Hypothalamus (tissue), 51 donors: ENCODE data around the gene TRIM45.
"Not testable (repeated sequence)": the region's sequence is repeated elsewhere in the genome, so short reads cannot be mapped to it uniquely, and the experiment has no call there.

Experiments used
- DNase-seq, 51 donors: peaks; one replicate each; lab custom pipeline; 2025; lab: John Stamatoyannopoulos, UW

Gene TRIM45

DNA sequence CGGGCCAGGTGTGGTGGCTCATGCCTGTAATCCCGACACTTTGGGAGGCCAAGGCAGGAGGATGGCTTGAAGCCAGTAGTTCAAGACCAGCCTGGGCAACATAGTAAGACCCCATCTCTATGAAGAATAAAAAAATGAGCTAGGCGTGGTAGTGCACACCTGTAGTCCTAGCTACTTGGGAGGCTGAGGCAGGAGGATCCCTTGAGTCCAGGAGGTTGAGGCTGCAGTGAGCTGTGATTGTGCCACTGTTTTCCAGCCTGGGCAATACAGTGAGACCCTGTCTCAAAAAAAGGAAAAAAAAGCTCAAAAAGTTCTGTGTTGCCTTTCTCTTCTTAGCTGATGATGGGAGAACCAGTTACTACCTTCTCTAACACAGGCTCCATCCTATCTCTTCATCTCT lies 19.7 kb downstream of the TRIM45 start:
- not testable (repeated sequence) for DNase-seq

DNA sequence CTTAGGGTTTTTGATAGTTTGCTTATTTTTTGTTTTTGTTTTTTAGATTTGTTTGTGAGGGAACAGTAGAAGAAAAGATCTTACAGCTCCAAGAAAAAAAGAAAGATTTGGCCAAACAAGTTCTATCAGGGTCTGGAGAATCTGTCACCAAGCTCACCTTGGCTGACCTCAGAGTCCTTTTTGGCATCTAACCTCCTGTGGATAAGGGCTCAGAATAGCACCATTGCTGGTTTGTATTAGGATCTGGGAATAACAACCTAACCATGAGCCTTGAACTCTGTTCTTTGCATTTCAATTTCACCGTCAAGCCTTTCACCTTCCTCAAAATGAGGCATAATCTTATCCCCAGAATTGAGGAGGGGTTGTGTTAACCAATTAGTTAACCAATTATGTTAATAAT lies 20.2 kb downstream of the TRIM45 start:
- no peak for DNase-seq

DNA sequence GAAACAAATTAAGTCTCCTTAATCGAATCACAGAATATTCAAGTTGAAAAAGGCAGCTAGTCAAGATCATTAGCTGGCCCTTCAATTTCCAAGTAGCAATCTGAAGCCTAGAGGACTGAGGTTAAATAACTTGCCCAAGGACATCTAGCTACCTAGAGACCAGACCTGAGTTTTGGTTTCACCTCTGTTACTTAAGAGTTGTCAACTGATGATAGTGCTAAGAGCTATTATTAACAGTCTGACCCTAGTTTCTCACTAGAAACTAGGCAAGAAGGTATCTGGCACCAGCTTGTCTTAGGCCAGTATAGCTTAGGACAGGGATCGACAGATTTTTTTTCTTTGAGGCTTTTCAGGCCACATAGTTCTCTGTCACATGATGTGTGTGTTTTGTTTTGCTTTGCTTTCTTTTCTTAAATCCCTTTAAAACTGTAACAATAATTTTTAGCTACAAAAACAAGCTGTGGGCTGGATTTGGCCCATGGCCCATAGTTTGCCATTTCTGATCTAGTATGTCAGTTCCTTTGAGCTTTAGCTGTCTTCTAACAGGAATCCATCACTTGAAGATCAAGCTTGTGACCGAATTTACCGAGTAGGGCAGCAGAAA lies 23.2 kb downstream of the TRIM45 start:
- DNase-seq: no peak

DNA sequence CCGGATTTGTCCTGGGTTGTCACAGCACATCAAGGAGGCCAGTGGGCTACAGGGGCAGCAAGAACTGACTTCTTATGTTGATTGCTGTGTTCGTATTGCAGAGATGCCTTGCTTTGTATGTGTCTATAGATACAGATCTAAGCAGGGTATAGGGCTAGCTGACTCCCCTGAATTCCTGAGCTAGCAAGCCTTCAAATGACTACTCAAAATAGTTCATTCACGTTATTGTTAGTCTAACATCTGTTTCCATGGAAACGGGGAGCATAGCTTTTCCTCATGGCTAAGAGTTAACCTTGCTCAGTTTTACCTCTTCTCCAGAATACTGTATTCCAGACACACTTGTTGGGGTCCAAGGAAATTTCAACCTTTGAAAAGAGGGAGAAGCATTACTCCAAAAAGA lies 24.1 kb downstream of the TRIM45 start:
- peak in 1 of 51 donors; percentile 19 for DNase-seq

DNA sequence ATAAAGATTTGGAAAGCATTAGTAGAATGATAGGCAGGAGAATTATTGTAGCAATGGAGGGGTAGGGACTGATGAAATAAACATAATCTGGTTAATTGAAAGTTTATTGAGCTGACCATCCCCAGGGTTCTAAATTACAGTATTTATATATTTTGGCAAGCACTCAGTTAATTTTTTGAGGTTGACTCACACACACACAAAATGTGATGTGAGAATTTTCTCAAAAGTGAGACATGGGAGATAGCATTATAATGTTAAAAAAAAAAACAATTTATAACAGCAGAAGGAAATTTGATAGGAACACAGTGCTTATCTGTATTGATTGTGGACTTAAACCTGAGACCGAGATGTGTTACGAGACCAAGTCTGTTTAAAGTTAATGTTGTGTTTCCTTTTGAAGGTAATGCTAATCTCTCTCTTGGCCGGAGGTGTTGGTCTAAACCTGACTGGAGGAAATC lies 24.6 kb downstream of the TRIM45 start:
- no peak for DNase-seq

DNA sequence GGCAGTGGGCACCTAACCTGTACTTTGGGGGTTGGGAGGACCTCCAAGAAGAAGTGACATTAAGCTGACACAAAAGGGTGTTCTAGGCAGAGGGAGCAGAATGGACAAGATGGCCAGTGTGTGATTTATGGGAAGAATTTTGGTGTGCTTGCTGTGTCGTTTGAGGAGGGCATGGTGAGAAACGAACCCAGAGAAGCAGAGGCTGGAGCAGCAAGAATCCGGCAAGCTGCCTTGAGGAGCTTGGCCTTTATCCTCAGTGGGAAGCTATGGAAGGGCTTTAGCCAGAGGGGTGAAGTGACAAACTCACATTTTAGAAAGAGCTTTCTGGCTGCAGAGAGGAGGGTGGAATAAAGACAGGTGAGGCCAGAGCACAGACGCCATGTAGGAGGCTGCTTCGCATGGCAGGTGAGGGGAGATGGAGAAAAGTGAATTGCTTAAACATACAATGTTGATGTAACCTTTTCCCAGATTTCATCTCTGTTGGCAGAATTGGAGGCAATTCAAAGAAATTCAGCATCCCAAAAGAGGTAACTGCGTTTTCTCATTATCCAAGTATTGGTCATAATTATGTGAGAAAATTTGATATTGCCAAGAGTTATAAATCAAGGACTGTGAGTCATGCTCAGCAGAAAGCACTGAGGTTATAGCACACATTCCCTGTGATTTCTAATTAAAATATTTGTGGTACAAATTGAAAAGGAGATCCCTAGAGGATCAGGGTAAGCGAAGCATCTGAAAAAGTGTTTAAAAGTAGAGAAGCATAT lies 26.5 kb downstream of the TRIM45 start:
- peak in 1 of 51 donors; percentile 27 for DNase-seq

DNA sequence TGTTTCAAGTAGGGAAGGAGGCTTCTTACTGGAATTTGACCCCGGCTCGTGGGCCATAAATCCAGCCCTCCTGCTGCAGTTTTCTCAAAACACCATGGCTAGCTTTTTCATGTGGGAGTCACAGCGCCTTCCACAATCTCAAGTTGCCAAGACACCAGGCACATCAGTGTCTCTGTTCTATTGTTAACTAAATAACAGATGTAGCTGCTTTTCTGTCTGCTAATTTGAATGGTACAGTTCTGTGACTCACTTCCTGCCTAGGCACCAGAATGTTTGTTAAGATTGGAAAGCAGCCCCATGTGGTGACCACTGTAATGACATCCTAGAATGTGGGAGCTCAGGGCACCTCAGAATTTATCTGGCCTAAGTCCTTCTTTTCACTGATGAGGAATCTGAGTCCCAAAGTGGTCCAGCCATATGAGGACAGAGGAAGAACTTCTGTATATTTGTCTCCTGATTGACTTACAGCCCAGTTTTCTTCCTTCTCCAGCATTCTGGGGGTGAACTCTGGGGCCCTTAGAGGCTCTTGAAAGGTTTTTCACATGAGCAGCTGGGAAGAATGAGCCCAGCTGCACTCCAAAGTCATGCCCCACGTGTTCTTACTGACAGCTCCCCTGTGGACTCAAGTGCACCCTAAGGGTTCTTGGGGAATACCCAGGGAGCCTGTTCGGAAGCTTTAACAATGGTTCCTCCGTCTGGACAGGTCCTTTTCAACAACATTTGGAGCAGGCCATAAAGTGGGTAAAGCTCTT lies 27.5 kb downstream of the TRIM45 start:
- peak in 1 of 51 donors; percentile 45 for DNase-seq

DNA sequence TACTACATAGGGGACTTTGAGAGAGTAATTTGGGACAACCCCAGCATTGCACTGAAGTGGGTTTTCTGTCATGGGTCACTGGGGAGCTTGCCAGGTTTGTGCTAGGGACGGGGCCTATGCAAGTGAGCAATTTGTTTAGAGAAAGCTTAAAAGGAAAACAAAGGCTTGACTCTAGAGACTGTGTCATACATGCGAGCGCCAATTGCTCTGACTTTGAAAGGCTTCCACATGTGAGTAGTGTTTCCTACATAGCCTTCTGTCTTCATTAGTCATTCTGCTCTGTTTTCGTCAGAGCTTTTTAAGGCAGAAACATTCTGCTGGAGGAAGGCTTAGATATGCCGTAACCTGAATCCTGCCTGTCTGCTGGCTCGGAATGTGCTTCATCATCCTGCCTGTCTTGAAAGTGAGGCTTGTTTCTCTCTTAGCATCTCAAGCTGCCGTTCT lies 28.4 kb downstream of the TRIM45 start:
- DNase-seq: peak in 10 of 51 donors; percentile 4 to 72 (median 14)

DNA sequence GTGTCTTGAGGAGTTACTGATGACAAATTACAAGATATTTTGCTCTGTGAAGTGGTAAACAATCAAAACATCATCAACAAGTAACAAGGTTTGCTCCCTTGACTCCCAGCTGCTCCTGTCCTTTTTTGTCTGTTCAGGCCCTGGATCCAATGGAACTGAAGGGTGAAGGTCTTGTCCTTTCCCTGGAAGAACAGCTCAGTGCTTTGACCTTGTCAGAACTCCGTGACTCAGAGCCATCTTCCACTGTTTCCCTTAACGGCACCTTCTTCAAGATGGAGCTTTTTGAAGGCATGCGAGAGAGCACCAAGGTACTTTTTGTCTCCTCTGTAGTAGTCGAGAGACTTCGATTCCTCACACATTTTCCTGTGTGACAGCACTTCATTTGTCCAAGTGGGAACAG lies 29.0 kb downstream of the TRIM45 start:
- peak in 1 of 51 donors; percentile 26 for DNase-seq

DNA sequence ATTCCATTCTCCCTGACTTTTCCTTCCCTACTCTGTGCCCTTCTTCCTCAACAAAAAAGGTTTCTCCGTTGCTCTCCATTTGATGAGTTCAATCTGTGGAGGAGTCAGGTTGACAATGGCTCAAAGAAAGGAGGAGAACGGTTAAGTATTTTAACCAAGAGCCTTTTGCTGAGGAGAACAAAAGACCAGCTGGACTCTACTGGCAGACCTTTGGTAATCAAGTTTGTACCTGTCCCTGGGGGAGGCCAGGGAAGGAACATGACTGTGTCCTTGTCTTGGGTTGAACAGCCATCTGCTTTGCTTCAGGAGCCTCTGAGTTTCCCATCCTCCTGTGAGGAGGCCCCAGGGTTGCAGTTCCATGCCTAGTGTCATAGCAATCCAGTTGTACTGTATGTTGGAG lies 31.6 kb downstream of the TRIM45 start:
- DNase-seq: no peak

DNA sequence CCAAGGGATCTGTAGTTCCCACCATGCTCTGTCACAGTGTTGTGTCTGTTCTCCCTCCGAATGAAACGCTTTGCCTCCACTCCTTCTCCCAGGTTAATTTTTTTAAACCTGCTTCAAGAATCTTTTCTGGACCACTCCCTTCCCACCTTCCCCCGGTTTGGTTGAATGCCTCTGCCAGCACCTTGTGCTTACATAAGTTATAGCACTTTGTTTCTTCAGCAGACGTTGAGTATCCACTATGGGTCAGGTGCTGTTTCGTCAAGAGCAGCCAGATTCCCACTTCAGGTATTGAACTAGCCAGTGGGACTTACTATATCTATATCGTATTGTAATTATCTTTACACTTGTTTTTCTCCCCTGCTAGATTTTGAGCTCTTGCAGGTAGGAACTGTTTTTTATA lies 33.9 kb downstream of the TRIM45 start:
- no peak for DNase-seq

DNA sequence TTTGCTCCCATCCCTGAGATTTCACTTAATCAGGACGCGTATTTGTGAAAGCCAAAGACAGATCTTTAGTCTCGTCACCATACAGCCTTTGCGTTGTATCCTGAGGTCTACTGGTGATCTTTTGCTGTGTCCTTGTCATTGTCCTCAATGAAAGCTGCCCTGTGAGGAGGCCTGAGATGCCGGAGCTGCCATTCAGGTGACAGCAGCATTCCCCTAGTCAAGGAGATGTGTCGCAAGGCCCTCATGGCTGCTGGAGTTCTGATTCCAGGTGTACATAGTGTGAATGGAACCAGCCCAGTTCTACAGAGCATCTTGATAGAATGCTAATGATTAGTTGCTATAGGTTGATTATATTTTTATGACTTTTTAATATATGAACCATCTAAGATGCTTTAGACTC lies 37.3 kb downstream of the TRIM45 start:
- DNase-seq: no peak

DNA sequence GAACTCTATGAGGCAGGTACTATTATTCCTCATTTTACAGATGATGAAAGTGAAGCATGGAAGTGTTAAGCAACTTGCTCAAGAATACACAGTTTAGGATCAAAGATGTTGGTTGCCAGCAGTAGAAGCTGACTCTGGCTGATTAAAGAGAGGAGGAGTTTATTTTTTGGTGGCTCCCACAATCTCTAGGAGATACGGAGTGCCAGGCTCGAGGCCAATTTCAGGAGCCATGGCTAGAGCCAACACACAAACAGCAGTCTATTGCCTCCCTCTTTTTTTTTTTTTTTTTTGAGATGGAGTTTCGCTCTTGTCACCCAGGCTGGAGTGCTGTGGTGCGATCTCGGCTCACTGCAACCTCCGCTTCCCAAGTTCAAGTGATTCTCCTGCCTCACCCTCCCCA lies 41.8 kb downstream of the TRIM45 start:
- no peak for DNase-seq

DNA sequence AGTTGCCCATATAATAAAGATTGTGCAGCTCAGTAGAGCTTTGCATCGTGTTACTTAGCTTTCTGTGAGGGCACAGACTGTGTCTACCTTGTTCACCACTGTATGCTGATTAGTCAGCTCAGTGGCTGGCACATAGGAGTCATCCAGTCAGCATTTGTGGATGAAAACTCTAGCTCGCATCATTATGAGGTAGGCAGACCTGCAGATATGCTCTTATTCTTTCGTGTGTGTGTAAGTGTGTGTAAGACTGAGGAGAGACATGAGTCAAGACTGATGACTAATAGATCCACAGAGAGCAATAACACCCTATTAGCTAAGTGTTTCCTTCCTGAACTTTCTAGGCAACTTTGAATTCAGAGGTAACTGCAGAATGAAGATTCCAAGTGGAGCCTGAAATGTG lies 44.3 kb downstream of the TRIM45 start:
- peak in 1 of 51 donors; percentile 16 for DNase-seq

DNA sequence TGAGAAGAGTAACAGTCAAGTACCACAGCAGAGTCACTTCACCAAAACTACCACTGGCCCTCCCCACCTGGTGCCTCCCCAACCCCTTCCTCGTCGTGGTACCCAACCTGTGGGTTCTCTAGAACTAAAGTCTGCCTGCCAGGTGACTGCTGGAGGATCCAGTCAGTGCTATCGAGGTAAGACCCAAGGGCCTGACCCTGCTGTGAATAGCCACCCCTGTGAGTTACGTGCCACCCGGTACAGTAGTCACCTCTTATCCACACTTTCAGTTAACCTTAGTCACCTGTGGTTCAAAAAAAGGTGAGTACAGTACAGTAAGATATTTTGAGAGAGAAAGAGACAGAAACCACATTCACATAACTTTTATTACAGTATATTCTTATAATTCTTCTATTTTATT lies 44.9 kb downstream of the TRIM45 start:
- no peak for DNase-seq

DNA sequence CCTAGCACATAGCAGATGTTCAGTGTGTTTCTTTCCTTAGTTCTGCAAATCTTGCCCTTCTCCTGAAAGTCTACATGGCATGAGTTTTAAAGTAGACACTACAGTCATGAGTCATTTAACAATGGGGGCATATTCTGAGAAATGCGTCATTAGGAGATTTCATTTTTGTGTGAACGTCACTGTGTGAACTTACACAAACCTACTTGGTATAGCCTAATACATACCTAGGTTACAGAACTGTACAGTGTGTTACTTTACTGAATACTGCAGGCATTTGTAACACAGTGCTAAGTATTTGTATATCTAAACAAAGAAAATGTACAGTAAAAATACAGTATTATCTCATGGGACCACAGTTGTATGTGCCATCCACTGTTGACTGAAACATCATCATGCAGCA lies 51.4 kb downstream of the TRIM45 start:
- no peak for DNase-seq

DNA sequence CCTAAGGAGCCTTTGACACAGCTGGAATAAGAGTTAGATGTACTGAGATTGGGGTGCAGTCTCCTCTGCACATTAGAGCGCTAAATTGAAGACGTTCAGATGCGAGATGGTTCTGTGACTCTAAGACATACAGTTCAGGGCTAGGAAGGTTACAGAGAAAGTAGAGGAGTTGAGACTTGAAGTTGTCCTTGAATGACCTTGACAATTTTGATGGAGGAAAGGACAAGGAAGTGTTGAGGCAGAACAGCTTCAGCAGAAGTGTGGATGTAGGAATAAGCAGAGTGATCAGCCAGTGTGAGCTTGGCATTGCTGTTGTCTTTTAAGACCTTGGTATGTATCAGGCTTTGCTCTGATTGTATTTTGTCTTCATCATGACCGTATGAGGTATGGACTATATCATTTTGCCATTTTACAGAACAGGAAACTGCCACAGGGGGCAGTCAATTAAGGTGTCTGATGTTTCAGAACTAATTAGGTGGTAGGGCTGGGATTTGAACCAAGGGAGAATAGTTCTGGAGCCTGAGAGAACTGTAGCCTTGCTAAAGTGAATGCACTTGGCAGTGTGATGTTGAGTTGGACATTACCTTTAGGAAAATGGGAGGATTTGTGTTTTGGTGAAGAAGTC lies 52.2 kb downstream of the TRIM45 start:
- DNase-seq: no peak

DNA sequence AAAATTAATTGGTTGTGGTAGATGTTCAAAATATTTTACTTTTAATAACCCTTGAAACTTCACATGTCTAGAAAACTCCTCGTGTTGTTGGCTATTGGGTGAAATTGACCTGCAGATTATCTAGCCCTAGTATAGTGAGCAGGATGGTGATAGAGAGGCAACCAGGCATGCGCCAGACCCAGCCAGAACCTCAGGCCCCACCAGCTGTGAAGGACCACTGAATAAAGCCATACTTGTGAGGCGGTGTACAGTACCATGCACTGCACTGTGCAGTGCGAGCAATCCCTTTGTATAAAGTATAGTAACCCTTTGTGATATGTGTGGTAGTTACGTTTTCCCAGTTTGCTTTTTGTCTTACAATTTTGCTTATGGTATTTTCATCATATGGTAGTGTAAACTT lies 53.0 kb downstream of the TRIM45 start:
- DNase-seq: peak in 10 of 51 donors; percentile 3 to 40 (median 14)

DNA sequence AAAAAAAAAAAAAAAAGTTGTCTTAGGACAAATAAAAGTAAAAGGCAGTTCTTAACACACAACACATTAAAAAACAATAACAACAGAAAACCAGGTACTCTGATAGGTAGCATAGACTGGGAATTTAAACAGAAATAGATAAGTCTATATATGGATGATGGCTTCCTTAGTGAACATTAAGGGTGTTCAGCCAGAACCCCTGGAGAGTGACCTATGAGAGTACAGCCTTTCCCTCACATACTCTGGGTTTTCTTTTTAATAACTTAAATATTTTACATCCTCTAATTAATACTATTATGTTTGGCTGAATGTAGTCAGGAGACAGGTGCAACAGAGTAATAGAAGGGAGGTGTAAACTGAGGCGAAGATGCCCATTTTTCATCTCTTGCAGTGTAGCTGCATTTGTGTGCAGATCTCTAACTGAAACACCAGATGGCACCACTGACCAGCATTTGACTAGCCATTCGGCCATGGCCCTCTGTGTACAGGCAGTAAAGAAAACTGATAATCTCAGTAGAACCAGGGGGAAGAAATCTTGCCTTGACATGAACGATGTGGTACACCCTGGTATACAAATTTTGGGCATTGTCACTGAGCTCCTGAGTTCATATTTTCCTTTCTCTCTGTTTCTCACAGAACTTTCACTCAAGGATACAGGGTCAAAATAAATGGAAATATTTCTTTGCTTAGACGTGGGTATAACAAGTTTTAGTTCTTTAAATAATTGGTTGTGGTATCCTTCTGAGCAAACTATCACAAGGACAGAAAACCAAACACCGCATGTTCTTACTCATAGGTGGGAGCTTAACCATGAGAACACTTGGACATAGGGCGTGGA lies 53.8 kb downstream of the TRIM45 start:
- DNase-seq: peak in 38 of 51 donors; percentile 3 to 77 (median 28)

DNA sequence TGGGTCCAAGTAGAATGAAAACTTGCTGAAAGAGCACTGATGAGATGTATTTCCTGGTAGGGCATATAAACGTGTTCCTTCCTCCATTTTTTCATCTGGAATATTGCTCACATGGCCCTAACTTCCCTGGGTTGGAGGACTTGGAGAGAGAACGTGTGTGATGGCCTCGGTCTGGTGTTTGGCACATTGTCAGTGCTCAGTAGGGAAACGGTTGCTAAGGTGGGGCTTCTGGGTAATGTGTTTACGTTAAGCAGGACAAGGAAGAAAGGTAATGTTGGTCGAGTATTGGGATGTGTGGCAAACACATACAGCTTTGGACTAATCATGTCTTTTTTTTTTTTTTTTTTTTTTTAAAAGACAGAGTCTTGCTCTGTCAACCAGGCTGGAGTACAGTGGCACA lies 55.2 kb downstream of the TRIM45 start:
- DNase-seq: no peak
